Neural cell (in vitro differentiated cells): ENCODE measurements around the gene GSTM3. TPM values are rescaled to one million over a fixed set of nuclear protein-coding genes. Genes with fewer than 3 reads are reported as not detected.

Experiments
- H2AFZ ChIP-seq: fragments of 200-600, 300-800 bp; sonication (generic), shearing (Covaris generic); 2 replicates; pipeline ENCODE4 v1.6.0; 2014; ENCODE audit warnings: low read depth, mild to moderate bottlenecking, antibody characterized with exemption, low read length, moderate library complexity
- H3F3A ChIP-seq: fragments of 200-600 bp; shearing (Covaris generic); 2 replicates; pipeline ENCODE4 v1.6.1; 2016; ENCODE audit warnings: mild to moderate bottlenecking, moderate library complexity, mixed read lengths, antibody characterized with exemption, low read length; ENCODE audit not compliant: insufficient read depth, poor library complexity, severe bottlenecking
- H3K27ac ChIP-seq: fragments of 200-600, 300-800 bp; sonication (generic), shearing (Covaris generic); 2 replicates; pipeline ENCODE4 v1.5.1; 2014; ENCODE audit warnings: mild to moderate bottlenecking, low read length, moderate library complexity
- H3K27me3 ChIP-seq: fragments of 300-800, 200-600 bp; sonication (generic), shearing (Covaris generic); 2 replicates; pipeline ENCODE4 v1.6.0; 2014; ENCODE audit warnings: mild to moderate bottlenecking, low read depth, low read length, moderate library complexity; ENCODE audit not compliant: insufficient read depth
- H3K36me3 ChIP-seq: fragments of 300-800, 200-600 bp; sonication (generic), shearing (Covaris generic); 2 replicates; pipeline ENCODE4 v1.5.1; 2014; ENCODE audit warnings: mild to moderate bottlenecking, antibody characterized with exemption, low read length, moderate library complexity; ENCODE audit not compliant: insufficient read depth
- H3K4me2 ChIP-seq: fragments of 300-800, 200-600 bp; sonication (generic), shearing (Covaris generic); 2 replicates; pipeline ENCODE4 v1.6.0; 2014; ENCODE audit warnings: mild to moderate bottlenecking, low read length
- H3K4me3 ChIP-seq: fragments of 300-800, 200-600 bp; sonication (generic), shearing (Covaris generic); 2 replicates; pipeline ENCODE4 v1.5.1; 2014; ENCODE audit warnings: mild to moderate bottlenecking, low read length, moderate library complexity
- H3K79me2 ChIP-seq: fragments of 200-600 bp; shearing (Covaris generic); replicated peaks from 2 replicates; pipeline ENCODE4 v1.6.0; 2014; ENCODE audit warnings: mild to moderate bottlenecking, low read length, moderate library complexity; ENCODE audit not compliant: insufficient read depth
- H3K9ac ChIP-seq: fragments of 300-800, 200-600 bp; sonication (generic), shearing (Covaris generic); 2 replicates; pipeline ENCODE4 v1.6.1; 2016; ENCODE audit warnings: mild to moderate bottlenecking, low read length, mixed read lengths
- H3K9me2 ChIP-seq: fragments of 200-600 bp; shearing (Covaris generic); 2 replicates; pipeline ENCODE4 v1.6.1; 2016; ENCODE audit warnings: mild to moderate bottlenecking, low read length, mixed read lengths; ENCODE audit not compliant: insufficient read depth
- H3K9me3 ChIP-seq: fragments of 200-600, 300-800 bp; sonication (generic), shearing (Covaris generic); 2 replicates; pipeline ENCODE4 v1.6.1; 2016; ENCODE audit warnings: mild to moderate bottlenecking, mixed run types, low read length, moderate library complexity, mixed read lengths
- H4K20me1 ChIP-seq: fragments of 200-600 bp; shearing (Covaris generic); 2 replicates; pipeline ENCODE4 v1.6.1; 2016; ENCODE audit warnings: mild to moderate bottlenecking, mixed run types; ENCODE audit not compliant: insufficient read depth
- CTCF ChIP-seq: fragments of 450-650 bp; IDR thresholded peaks from 2 replicates; pipeline ENCODE4 v1.5.1; 2014; ENCODE audit warnings: antibody characterized with exemption, mild to moderate bottlenecking, moderate library complexity; ENCODE audit not compliant: poor library complexity, severe bottlenecking
- EP300 ChIP-seq: fragments of 450-650 bp; conservative IDR thresholded peaks from 2 replicates; pipeline ENCODE4 v1.6.1; 2014; ENCODE audit warnings: antibody characterized with exemption, mild to moderate bottlenecking, moderate library complexity; ENCODE audit not compliant: poor library complexity, severe bottlenecking
- EZH2 ChIP-seq: fragments of 200-600, 300-800 bp; shearing (Covaris generic), sonication (generic); IDR thresholded peaks from 2 replicates; pipeline ENCODE4 v1.6.1; 2014; ENCODE audit warnings: antibody characterized with exemption, low read length, borderline replicate concordance, mild to moderate bottlenecking; ENCODE audit not compliant: insufficient read depth, poor library complexity, severe bottlenecking
- MXI1 ChIP-seq: fragments of 450-650 bp; conservative IDR thresholded peaks from 2 replicates; pipeline ENCODE4 v1.6.1; 2014; ENCODE audit warnings: antibody characterized with exemption, mild to moderate bottlenecking; ENCODE audit not compliant: poor library complexity, severe bottlenecking
- POLR2AphosphoS5 ChIP-seq: IDR thresholded peaks from 2 replicates; pipeline ENCODE4 v1.6.1; 2012
- RAD21 ChIP-seq: fragments of 450-650 bp; conservative IDR thresholded peaks from 2 replicates; pipeline ENCODE4 v1.6.1; 2014; ENCODE audit warnings: antibody characterized with exemption, mild to moderate bottlenecking, moderate library complexity
- REST ChIP-seq: IDR thresholded peaks from 2 replicates; pipeline ENCODE4 v1.6.1; 2012; ENCODE audit warnings: borderline replicate concordance
- SMC3 ChIP-seq: fragments of 450-650 bp; conservative IDR thresholded peaks from 2 replicates; pipeline ENCODE4 v1.6.1; 2014; ENCODE audit warnings: antibody characterized with exemption, mild to moderate bottlenecking, moderate library complexity; ENCODE audit not compliant: poor library complexity
- TAF1 ChIP-seq: IDR thresholded peaks from 2 replicates; pipeline ENCODE4 v1.6.1; 2012; ENCODE audit warnings: low read depth
- polyA plus RNA-seq: library from polyadenylated mRNA; depleted of rRNA; stranded (reverse); fragments of >200 nt; gene quantifications from 2 replicates; pipeline ENCODE4 v1.2.3, GENCODE V29; 2014

The GSTM3 gene
- polyA plus RNA-seq, 1 donor from 2014 or later = 195 TPM

GRCh38 chr1:109750920-109751319 is 10.1 kb upstream of the GSTM3 start:
- Histone ChIP-seq H3K36me3 (no peaks in the 10 kb centered on the region), H3K4me3 (no peak overlapping the region), H3K9me3 (no peaks in the 10 kb centered on the region), H3K79me2 (no peaks in the 10 kb centered on the region), H3K9ac (no peak overlapping the region), H4K20me1 (no peaks in the 10 kb centered on the region), H3K27me3 (no peaks in the 10 kb centered on the region), H3K9me2 (no peaks in the 10 kb centered on the region), H2AFZ (no peak overlapping the region), H3F3A (no peaks in the 10 kb centered on the region), H3K27ac (no peak overlapping the region), H3K4me2 (no peak overlapping the region)
- TF ChIP-seq EZH2 (no peak), REST (no peak), POLR2AphosphoS5 (no peak), EP300 (no peak), MXI1 (no peak), TAF1 (no peak)

GRCh38 chr1:109750241-109750882 is 9.5 kb upstream of the GSTM3 start:
- Histone ChIP-seq H3K27me3 (no peaks in the 10 kb centered on the region), H3K36me3 (no peaks in the 10 kb centered on the region), H3K4me2 (no peak overlapping the region), H4K20me1 (no peaks in the 10 kb centered on the region), H3K9me3 (no peaks in the 10 kb centered on the region), H2AFZ (no peak overlapping the region), H3K27ac (no peak overlapping the region), H3F3A (no peaks in the 10 kb centered on the region), H3K4me3 (no peak overlapping the region), H3K9ac (no peak overlapping the region), H3K9me2 (no peaks in the 10 kb centered on the region), H3K79me2 (no peaks in the 10 kb centered on the region)
- TF ChIP-seq REST (no peak), EZH2 (no peak), POLR2AphosphoS5 (no peak), TAF1 (no peak), CTCF (no peak), SMC3 (no peak), EP300 (no peak), RAD21 (no peak), MXI1 (no peak)
